Neural crest cell (in vitro differentiated cells): Measurements from ENCODE around the gene ABCC8. TPM values are rescaled to one million over a fixed set of nuclear protein-coding genes. Genes with fewer than 3 reads are reported as not detected.

Experiments
- DNase-seq: peaks from one replicate; pipeline ENCODE4 v3.0.0; 2021; ENCODE audit warnings: low read depth, mixed read lengths, low spot score
- H3K27ac Mint-ChIP-seq: one replicate; pipeline ENCODE4 v1.8.0; 2021; ENCODE audit warnings: mild to moderate bottlenecking, mixed read lengths; ENCODE audit not compliant: unreplicated experiment
- H3K27me3 Mint-ChIP-seq: 2 replicates; pipeline ENCODE4 v1.8.0; 2021; ENCODE audit warnings: low read depth, mild to moderate bottlenecking, mixed read lengths
- H3K36me3 Mint-ChIP-seq: 2 replicates; pipeline ENCODE4 v1.8.0; 2021; ENCODE audit warnings: low read depth, mild to moderate bottlenecking, mixed read lengths
- H3K4me1 Mint-ChIP-seq: 2 replicates; pipeline ENCODE4 v1.8.0; 2021; ENCODE audit warnings: mixed read lengths
- H3K4me3 Mint-ChIP-seq: one replicate; pipeline ENCODE4 v1.8.0; 2021; ENCODE audit warnings: mild to moderate bottlenecking, mixed read lengths
- H3K9me3 Mint-ChIP-seq: 2 replicates; pipeline ENCODE4 v1.8.0; 2021; ENCODE audit warnings: mixed read lengths
- total RNA-seq: library from RNA; stranded (reverse); gene quantifications from 2 replicates; pipeline ENCODE4 v1.2.1, GENCODE V29; 2021
- TF ChIP-seq, protein P1 (sequence below): fragments of 200-600 bp; sonication (generic); conservative IDR thresholded peaks from 2 replicates; pipeline ENCODE4 v1.5.0; 2021; ENCODE audit warnings: antibody characterized with exemption, mild to moderate bottlenecking

The ABCC8 gene
- total RNA-seq, 1 donor from 2014 or later = 6.1 TPM

- Mint-ChIP-seq H3K36me3 (peaks cover 5% of the 10 kb centered on the region), H3K4me3 (no peak overlapping the region), H3K27ac (no peak overlapping the region), H3K27me3 (no peaks in the 10 kb centered on the region), H3K9me3 (peaks cover 3% of the 10 kb centered on the region), H3K4me1 (peaks cover 18% of the 10 kb centered on the region)
- DNase-seq = no peak
- TF ChIP-seq, protein P1, sequence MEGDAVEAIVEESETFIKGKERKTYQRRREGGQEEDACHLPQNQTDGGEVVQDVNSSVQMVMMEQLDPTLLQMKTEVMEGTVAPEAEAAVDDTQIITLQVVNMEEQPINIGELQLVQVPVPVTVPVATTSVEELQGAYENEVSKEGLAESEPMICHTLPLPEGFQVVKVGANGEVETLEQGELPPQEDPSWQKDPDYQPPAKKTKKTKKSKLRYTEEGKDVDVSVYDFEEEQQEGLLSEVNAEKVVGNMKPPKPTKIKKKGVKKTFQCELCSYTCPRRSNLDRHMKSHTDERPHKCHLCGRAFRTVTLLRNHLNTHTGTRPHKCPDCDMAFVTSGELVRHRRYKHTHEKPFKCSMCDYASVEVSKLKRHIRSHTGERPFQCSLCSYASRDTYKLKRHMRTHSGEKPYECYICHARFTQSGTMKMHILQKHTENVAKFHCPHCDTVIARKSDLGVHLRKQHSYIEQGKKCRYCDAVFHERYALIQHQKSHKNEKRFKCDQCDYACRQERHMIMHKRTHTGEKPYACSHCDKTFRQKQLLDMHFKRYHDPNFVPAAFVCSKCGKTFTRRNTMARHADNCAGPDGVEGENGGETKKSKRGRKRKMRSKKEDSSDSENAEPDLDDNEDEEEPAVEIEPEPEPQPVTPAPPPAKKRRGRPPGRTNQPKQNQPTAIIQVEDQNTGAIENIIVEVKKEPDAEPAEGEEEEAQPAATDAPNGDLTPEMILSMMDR = no peak
Observed at GRCh38 chr11:17443926-17444690, 32.5 kb downstream of the ABCC8 start.

DNA sequence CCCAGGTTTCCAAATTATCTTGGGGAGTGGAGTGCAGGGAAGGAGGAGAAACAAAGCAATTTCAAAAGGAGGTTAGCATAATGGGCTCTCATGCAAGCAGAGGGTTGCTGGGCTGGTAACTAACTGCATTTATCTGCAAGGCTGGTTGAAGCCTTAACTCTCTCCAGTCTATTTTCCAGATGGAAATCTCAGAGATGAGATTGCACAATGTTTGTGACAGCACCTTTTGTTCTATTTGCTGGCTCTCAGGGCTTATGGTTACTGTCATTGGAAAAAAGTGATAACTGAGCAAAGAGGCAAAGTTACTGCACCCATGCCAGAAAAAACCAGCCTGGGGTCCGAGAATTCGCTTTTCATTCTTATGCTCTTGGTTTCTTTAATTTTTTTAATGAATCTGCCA, 33.2 kb downstream of the ABCC8 start:
- Mint-ChIP-seq H3K36me3 (peaks cover 5% of the 10 kb centered on the region), H3K4me1 (peaks cover 22% of the 10 kb centered on the region), H3K4me3 (no peak overlapping the region), H3K27me3 (no peaks in the 10 kb centered on the region), H3K27ac (peak overlapping the region; percentile 27), H3K9me3 (peaks cover 3% of the 10 kb centered on the region)
- DNase-seq = no peak
- TF ChIP-seq, protein P1 = no peak

- no peak overlapping the region for H3K4me3 Mint-ChIP-seq
- DNase-seq = no peak
- peaks cover 3% of the 10 kb centered on the region for H3K9me3 Mint-ChIP-seq
- TF ChIP-seq, protein P1 = no peak
- no peaks in the 10 kb centered on the region for H3K27me3 Mint-ChIP-seq
- H3K36me3 Mint-ChIP-seq = peaks cover 5% of the 10 kb centered on the region
- H3K4me1 Mint-ChIP-seq = peaks cover 24% of the 10 kb centered on the region
- H3K27ac Mint-ChIP-seq = peak overlapping the region; percentile 27
Observed at GRCh38 chr11:17443000-17443399, 33.6 kb downstream of the ABCC8 start.

GRCh38 chr11:17439316-17439782, 37.3 kb downstream of the ABCC8 start:
- DNase-seq = no peak
- Mint-ChIP-seq H3K4me3 (no peak overlapping the region), H3K9me3 (peaks cover 3% of the 10 kb centered on the region), H3K27me3 (no peaks in the 10 kb centered on the region), H3K27ac (no peak overlapping the region), H3K36me3 (peaks cover 5% of the 10 kb centered on the region), H3K4me1 (peaks cover 51% of the 10 kb centered on the region)
- TF ChIP-seq, protein P1 = no peak

GRCh38 chr11:17437366-17437765, 39.3 kb downstream of the ABCC8 start:
- TF ChIP-seq, protein P1 = no peak
- peaks cover 3% of the 10 kb centered on the region for H3K9me3 Mint-ChIP-seq
- H3K27me3 Mint-ChIP-seq = no peaks in the 10 kb centered on the region
- DNase-seq = no peak
- H3K4me1 Mint-ChIP-seq = peaks cover 55% of the 10 kb centered on the region
- H3K36me3 Mint-ChIP-seq = peaks cover 5% of the 10 kb centered on the region
- no peak overlapping the region for H3K4me3 Mint-ChIP-seq
- H3K27ac Mint-ChIP-seq = no peak overlapping the region
